HL-60/S4 treated with phorbol 12-myristate 13-acetate at 8.2 ng/mL for 4 days and 3 days (cell line): Measurements from ENCODE around the gene NOM1.
"Not testable (repeated sequence)": the region's sequence is repeated elsewhere in the genome, so short reads cannot be mapped to it uniquely, and the experiment has no call there.

Source experiments
- in situ Hi-C: fragments of 300-500 bp; cut with MboI; formaldehyde crosslinking; loops from 2 replicates; pipeline ENCODE4 v1.15.0; 2022; ENCODE audit warnings: low sequenced_read_pairs

The NOM1 gene

DNA sequence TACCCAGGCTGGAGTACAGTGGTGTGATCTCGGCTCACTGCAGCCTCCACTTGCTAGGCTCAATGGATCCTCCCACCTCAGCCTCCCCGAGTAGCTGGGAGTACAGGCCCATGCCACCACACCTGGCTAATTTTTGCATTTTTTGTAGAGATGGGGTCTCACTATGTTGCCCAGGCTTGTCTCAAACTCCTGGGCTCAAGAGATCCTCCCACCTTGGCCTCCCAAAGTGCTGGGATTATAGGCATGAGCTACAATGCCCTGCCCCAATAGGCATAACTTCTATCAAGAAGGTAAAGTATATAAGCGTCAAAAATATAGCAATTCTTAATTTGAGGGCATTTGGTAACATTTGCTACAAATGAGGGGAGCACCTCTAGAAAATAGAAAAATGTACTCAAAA lies 12.7 kb upstream of the NOM1 start:
- in situ Hi-C loops: not testable (repeated sequence)

DNA sequence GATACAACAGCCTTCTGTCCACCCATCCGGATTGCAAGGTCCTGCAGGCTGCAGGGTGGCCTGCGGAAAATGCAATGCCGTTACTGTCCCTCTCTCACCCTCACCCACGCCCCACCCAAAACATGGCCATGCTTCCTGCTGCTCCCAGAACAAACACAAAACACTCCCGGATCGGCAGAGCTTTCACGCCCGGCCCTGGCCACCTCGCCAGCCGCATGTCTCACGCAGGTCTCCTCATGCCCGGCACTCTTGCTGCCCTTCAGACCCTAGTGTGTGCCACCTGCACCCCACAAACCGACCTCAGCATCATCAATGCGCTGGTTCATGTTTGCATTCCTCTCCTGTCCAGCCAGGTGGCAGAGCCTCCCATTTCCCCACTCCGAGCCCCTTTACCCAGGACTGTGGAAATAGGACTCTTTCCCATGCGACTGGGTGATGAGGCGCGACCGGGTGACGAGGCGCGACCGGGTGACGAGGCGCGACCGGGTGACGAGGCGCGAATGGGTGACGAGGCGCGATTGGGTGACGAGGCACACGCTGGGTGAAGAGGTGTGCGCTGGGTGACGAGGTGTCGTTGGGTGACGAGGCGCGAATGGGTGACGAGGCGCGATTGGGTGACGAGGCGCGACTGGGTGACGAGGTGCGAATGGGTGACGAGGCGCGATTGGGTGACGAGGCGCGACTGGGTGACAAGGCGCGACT lies 8.9 kb upstream of the NOM1 start:
- in situ Hi-C loops: no loop called here

DNA sequence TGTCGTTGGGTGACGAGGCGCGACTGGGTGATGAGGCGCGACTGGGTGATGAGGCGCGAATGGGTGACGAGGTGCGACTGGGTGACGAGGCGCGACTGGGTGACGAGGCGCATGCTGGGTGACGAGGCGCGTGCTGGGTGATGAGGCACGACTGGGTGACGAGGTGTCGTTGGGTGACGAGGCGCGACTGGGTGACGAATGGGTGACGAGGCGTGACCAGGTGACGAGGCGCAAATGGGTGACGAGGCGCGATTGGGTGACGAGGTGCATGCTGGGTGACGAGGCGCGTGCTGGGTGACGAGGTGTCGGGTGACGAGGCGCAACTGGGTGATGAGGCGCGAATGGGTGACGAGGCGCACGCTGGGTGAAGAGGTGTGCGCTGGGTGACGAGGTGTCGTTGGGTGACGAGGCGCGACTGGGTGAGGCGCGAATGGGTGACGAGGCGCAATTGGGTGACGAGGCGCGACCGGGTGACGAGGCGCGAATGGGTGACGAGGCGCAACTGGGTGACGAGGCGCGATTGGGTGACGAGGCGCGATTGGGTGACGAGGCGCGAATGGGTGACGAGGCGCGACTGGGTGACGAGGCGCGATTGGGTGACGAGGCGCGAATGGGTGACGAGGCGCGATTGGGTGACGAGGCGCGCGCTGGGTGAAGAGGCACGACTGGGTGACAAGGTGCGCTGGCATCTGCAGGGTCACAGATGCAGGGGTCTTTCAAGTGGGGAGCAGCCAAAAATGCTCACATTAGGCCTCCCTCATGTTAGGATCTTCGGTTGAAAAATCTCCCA lies 7.9 kb upstream of the NOM1 start:
- in situ Hi-C loops: no loop called here

DNA sequence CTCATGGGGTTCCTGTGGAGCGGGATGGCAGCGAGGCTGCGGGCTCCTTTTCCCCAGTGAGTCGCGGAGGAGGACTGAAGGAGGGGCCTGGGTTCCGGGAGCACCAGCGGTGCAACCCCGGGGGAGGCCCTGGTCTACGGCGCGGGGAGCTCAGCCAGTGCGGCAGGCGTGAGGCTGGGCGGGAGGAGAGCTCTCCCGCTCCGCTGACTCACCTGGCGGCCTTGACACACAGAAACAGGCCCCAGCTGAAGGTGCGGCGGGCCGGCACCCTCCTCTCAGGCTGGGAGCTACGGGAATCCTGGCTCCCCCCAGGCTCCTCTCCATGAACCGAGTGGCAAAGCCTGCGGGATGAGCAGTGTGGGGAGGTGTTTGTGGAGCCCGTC lies 6.8 kb upstream of the NOM1 start:
- in situ Hi-C loops: no loop called here

DNA sequence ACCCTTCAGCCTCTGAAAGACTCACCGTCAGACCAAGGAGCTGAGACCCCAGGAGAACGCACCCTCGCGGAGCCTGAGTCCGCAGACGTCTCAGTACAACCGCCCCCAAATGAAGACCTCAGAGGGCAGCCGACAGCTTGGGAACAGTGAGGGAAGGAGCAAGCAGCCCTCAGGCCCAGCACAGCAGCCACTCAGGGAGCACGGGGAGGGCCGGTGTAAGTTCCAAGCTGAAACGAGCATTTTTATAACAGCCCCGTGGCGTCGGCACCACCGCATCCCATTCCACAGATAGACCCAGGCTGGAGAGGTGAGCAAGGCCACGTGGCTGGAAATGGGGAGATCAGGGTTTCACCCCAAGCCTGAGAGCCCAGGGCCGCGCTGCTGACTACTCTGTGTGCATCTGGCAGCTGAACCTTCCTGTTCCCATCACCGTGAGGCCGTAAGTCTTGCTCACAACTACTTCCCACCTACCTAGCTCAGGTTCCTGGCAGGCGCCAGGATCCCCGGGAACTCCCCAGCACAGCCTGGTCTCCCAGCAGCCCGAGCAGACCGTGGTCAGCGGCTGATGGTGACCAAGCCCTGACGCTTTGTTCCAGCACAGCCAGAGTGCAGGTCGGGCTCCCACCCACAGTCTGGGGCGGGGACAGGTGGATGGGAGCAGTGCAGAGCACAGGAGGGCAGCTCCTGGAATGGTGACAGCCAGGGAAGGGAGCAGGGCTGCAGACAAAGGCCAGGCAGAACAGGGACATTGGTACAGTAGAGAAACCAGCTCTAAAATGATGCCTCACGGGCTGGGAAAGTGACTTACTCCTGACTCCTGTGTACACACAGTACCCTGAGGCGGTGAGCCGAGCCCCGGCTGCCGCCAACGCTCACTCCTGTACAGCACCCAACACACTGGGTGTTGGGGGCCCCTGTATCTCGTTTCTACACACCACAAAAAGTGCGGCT lies 6.1 kb upstream of the NOM1 start:
- in situ Hi-C loops: no loop called here

DNA sequence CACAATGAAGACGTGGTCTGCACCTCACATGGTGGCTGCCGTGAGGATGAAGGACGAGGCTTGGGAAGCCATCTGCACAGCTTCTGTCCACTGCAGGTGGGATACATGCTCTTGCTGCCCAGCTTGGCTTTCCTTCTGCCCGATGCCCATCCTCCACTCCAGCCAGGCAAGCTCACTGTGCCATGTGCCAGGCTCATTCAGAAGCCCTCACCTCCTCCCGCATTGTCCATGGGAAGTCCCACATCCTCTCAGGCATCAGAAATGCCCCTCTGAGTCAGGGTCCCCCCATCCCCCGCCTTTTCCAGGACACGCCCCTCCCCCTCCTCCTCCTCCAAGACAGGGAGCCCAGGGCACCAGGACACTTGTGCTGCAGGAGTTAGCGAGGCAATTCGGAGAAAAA lies 4.6 kb upstream of the NOM1 start:
- in situ Hi-C loops: no loop called here

DNA sequence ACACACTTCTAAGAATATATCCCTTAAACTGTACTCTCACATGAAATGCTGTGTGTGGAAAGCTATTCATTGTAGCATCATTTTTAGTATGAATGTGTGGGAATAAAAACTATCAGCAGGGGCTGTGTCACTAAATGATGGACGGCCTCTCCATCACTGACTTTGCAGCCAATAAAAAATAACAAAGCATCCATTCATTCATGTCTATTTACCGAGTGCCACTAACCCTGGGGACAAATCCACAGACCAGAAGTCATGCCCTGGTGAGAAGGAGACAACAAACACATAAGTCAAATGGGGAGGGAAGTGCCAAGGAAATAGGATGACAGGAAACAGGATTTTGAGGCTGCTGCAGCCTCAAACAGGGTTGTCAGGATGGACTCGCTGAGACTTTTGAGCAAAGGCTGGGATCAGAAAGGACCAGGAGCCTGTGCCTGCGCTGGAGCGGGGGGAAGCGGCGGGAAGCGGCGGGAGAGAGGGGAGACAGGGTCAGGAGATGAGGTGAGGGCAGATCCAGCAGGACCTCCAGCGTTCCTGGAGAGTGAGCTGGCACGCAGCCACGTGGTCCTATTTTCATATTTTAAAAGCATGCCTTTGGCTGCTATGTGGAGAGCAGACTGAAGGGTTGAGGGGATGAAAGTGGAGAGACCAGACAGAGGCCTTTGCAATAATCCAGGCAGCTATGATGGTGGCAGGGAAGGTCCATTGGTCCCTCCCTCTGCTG lies 2.2 kb upstream of the NOM1 start:
- in situ Hi-C loops: no loop called here

DNA sequence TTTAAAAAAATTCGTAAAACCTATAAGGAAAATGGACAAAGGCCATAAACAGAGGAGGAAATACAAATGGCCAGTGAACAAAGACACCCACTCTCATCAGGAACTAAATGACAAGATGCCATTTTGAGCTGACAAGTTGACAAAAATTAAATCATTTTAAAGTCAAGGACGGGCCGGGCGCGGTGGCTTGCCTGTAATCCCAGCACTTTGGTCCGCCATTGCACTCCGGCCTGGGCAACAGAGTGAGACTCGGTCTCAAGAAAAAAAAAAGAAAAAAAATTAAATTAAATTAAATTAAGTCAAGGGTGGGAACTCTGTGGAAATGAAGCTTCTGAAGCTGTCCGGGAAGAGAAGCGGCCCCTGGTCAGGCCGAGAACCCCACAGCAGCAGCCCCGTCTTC lies 1.2 kb upstream of the NOM1 start:
- in situ Hi-C loops: no loop called here

DNA sequence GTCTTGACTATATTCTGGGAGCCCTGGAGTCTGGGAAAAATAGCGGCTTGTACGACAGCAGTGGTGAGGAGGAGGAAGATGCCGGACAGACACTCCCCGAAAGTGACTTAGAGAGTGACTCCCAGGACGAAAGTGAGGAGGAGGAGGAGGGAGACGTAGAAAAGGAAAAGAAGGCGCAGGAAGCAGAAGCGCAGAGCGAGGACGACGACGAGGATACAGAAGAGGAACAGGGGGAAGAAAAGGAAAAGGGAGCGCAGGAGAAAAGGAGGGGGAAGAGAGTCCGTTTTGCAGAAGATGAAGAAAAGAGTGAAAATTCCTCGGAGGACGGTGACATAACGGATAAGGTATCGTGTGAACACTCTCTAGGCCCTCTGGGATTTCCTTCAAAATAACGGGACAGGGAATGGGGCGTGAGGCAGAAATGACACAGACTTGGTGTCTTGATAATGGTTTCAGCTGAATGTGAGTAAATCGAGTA lies 908 bp downstream of the NOM1 start:
- in situ Hi-C loops: no loop called here

DNA sequence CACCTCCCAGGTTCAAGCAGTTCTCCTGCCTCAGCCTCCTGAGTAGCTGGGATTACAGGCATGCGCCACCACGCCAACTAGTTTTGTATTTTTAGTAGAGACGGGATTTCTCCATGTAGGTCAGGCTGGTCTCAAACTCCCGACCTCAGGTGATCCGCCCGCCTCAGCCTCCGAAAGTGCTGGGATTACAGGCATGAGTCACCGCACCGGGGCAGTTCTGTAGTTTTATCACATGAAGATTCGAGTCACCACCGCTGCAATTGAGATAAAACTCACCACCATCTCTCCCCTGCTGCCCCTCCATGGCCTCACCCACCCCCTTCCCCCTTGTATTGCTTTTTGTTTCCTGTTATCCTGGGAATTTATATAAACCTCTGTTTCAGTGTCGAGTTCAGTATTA lies 3.7 kb downstream of the NOM1 start:
- in situ Hi-C loops: not testable (repeated sequence)

DNA sequence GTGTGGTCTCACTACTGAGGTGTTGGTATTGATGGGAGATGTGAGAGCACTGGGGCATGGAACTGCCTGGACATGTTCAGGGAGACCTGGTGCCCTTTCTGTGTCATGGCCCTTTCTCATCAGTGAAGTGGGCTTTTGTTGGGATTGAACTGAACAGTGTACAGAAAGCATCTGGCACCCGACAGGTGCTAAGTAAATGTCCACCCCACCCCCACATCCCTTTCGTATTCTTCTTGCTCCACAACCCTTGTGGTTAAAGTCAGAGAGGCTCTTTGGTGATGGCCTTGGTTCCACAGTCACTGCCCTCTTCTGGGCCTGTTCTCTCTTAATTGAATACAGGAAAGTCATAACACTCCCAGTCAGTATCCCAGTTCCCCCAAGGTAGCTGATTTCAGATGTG lies 5.4 kb downstream of the NOM1 start:
- in situ Hi-C loops: no loop called here

DNA sequence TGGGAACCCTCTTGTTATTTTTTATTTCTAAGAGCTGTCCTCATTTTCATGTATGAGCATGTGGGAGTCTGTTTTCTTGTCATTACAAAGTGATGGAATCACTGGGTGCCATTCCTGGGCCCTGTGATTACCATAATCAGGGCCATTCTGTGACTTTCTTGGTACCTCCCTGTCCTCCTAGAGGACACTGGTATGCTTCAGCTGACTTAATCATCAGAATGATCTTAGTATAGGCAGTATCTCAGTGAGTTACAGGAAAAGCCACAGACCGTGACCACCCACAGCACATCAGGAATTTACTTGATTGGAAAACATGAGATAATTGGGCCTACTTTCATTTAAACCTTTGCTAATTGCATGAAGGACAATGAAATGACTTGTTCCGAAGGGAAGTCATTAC lies 7.2 kb downstream of the NOM1 start:
- in situ Hi-C loops: no loop called here

DNA sequence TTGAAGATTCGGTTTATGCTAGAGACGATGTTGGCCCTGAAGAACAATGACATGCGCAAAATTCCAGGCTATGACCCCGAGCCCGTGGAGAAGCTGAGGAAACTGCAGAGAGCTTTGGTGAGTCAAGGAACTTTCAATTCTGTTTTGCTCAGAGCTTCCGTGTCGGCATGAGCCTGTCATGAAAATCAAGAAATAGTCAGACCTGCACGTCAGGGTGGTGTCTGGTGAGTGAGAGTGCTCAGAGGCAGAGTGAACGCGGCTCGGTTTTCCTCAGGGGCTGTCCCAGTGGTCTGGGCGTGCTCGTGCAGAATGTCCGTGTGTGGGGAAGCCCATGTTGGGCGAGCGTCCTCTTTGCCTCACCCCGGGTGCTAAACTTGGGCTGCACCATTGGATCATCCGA lies 12.6 kb downstream of the NOM1 start:
- in situ Hi-C loops: no loop called here

DNA sequence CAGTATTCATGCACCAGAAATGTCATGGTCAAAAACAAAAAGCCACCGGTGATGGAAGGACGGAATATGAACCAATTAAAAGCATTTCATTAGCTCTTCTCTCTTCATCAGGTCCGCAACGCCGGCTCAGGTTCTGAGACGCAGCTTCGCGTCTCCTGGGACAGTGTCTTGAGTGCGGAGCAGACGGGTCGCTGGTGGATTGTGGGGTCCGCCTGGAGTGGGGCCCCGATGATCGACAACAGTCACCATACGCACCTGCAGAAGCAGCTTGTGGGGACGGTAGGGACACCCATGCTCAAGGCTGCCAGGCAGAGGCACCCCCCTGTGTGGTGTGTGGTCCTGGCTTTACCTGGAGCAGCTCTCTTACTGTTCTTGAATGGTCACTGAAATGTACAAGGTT lies 13.4 kb downstream of the NOM1 start:
- in situ Hi-C loops: no loop called here

DNA sequence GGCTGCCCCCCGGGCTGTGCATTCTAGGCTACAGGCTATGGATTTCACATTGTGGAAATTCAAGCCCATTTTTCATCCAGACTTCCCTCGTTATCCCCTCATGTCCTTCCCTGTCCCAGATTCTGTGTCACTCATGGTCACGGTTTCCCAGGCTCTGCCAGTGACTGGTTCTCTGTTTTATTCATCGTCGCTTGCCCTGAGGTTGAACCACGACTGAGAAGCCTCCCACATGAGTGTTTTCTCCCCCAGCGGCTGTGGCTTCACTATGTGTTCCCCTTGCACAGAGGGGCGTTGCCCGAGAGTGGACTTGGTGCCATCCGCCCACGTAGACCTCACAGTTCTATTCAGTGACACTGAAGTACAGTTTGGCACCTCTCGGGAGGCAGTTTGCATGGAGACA lies 14.0 kb downstream of the NOM1 start:
- in situ Hi-C loops: no loop called here

DNA sequence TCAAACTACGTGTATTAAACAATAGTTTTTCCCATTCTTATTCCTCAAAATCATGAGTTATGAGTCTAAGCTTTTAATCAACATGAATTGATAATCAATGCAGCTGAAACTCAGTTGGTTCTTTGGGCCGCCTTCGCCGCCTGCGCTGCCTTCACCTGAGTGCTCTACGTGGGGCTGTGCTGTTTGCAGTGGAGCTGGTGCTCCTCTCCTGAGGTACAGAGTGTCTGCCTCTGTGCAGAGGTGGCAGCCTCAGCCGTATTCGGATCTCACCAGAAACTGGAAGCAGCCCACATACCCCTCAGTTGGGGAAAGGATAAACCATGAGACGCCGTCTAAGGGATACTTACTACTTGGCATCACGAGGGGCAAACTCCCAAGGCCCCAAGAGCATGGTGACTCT lies 15.5 kb downstream of the NOM1 start:
- in situ Hi-C loops: no loop called here

DNA sequence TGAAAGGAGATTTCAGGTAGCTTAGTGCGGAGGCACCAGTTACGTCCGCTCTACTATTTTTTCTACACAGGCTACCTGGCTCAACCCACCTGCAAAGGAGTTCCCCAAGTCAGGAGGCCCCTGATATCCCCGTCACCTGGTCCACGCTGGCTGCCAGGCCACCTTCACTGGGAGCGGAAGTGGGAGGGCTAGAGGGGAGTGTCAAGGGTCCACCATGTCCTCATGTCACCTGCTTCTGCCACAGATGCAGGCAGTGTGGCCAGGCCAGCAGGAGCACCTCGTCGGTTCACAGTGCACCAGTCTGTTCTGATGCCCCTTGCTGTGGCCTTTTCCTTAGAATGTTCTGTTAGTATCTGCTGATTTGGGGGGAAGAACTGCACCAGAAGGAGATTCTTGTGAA lies 16.9 kb downstream of the NOM1 start:
- in situ Hi-C loops: no loop called here

DNA sequence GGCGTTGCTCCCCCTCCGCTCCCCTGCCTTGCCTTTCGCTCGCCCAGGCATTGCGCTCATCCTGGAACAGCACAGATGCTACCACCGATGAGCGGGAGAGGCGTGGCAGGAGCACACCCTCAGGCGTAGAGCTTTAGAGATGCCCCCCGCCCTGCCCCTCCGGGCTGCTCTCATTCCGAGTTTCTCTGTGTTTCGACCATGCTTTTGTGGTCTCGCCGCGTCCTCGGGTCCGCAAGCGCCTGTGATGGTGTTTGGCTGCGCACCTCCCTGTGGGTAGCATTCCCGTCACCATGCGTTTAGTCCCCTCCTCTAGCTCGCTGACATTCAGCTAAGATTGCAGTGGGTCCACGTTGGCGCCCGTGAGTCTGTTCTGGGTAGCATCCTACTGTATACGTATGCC lies 18.7 kb downstream of the NOM1 start:
- in situ Hi-C loops: no loop called here

DNA sequence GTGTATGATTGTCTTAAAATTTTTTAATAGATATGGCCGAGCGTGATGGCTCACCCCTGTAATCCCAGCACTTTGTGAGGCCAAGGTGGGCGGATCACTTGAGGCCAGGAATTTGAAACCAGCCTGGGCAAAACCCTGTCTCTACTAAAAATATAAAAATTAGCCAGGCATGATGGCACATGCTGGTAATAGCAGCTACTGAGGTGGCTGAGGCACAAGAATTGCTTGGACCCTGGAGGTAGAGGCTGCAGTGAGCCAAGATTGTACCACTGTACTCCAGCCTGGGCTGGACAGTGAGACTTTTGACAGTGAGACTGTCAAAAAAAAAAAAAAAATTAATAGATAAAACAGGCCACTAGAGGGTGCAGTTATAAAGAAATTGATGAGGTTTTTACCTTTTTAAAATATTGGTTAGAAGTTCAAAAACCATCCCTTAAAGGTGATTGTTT lies 20.5 kb downstream of the NOM1 start:
- in situ Hi-C loops: no loop called here

DNA sequence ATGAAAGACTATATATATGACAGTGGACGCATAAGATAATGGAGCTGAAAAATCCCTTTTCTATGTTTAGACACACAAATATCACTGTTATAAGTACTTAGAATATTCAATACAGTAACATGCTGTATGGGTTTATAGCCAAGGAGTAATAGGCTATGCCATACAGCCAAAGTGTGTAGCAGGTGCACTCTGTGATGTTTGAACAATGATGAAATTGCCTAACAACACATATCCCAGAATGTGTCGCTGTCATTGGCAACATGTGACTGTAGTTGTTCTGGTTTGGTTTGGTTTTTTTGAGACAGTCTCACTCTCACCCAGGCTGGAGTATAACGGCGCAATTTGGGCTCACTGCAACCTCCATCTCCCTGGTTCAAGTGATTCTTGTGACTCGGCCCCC lies 26.1 kb downstream of the NOM1 start:
- in situ Hi-C loops: no loop called here
